HEK293 (cell line): ENCODE measurements around the gene AUH.

Source experiments
- CTCF ChIA-PET: fragments of 350-600 bp; formaldehyde crosslinking; extraction: SDS; loops from one replicate; lab custom pipeline; 2021; ENCODE audit warnings: antibody characterized with exemption; lab: Yijun Ruan, JAX
- POLR2A ChIA-PET: fragments of 300-600 bp; formaldehyde crosslinking; extraction: SDS; loops from one replicate; lab custom pipeline; 2020; ENCODE audit warnings: antibody characterized with exemption, inconsistent platforms; lab: Yijun Ruan, JAX
- H3K27ac ChIP-seq: fragments of 200-500 bp; sonication (Bioruptor generic); 2 replicates; pipeline ENCODE4 v1.5.1; 2014; ENCODE audit warnings: low read depth, low read length, control low read depth, inconsistent platforms; ENCODE audit errors: extremely low read depth
- H3K36me3 ChIP-seq, 2 experiments: fragments of 200-500 bp in 1 of 2; sonication (Bioruptor generic) in 1 of 2; 1 replicate in 1 of 2; 2 replicates in 1 of 2; pipeline ENCODE4 v1.5.1; 2014 to 2017; ENCODE audit warnings: inconsistent platforms in 2 of 2, low read length in 2 of 2; ENCODE audit not compliant: control insufficient read depth in 2 of 2, insufficient read depth in 1 of 2
- H3K4me1 ChIP-seq: fragments of 200-500 bp; sonication (Bioruptor generic); 2 replicates; pipeline ENCODE4 v1.5.1; 2014; ENCODE audit warnings: mild to moderate bottlenecking, low read length, inconsistent platforms; ENCODE audit not compliant: control insufficient read depth, insufficient read depth
- H3K4me3 ChIP-seq: 2 replicates; pipeline ENCODE4 v1.5.1; 2011; ENCODE audit warnings: low read depth, mild to moderate bottlenecking, control low read depth, low read length, moderate library complexity
- H3K9me3 ChIP-seq: fragments of 200-500 bp; sonication (Bioruptor generic); 2 replicates; pipeline ENCODE4 v1.5.1; 2014; ENCODE audit warnings: low read depth, low read length, inconsistent platforms; ENCODE audit not compliant: control insufficient read depth, insufficient read depth
- FEZF1 ChIP-seq: fragments of 450-650 bp; formaldehyde crosslinking; IDR thresholded peaks from 2 replicates; pipeline ENCODE4 v1.5.1; 2016; ENCODE audit warnings: missing biosample characterization, missing genetic modification characterization
- HOXD13 ChIP-seq: sonication (generic); formaldehyde crosslinking; IDR thresholded peaks from 2 replicates; pipeline ENCODE4 v1.8.0; 2022; ENCODE audit warnings: missing genetic modification reagents, borderline replicate concordance
- MEIS1 ChIP-seq: sonication (generic); formaldehyde crosslinking; IDR thresholded peaks from 2 replicates; pipeline ENCODE4 v1.8.1; 2022; ENCODE audit warnings: missing genetic modification reagents, mild to moderate bottlenecking, borderline replicate concordance
- ZBTB48 ChIP-seq: fragments of 450-650 bp; formaldehyde crosslinking; IDR thresholded peaks from 2 replicates; pipeline ENCODE4 v1.5.1; 2016; ENCODE audit warnings: missing biosample characterization, missing genetic modification characterization
- ZBTB8A ChIP-seq: fragments of 450-650 bp; formaldehyde crosslinking; IDR thresholded peaks from 2 replicates; pipeline ENCODE4 v1.5.1; 2016; ENCODE audit warnings: missing biosample characterization, missing genetic modification characterization
- ZNF184 ChIP-seq: fragments of 450-650 bp; IDR thresholded peaks from 2 replicates; pipeline ENCODE4 v1.5.1; 2018; ENCODE audit warnings: missing biosample characterization, mild to moderate bottlenecking, missing genetic modification characterization
- ZNF266 ChIP-seq: fragments of 450-650 bp; formaldehyde crosslinking; IDR thresholded peaks from 2 replicates; pipeline ENCODE4 v1.5.1; 2016; ENCODE audit warnings: missing biosample characterization, missing genetic modification characterization, low read depth
- ZNF311 ChIP-seq: fragments of 450-650 bp; formaldehyde crosslinking; IDR thresholded peaks from 2 replicates; pipeline ENCODE4 v1.5.1; 2017; ENCODE audit warnings: missing biosample characterization, missing genetic modification characterization, borderline replicate concordance
- ZNF404 ChIP-seq: fragments of 450-650 bp; formaldehyde crosslinking; IDR thresholded peaks from 2 replicates; pipeline ENCODE4 v1.5.1; 2017; ENCODE audit warnings: missing biosample characterization, missing genetic modification characterization
- ZNF426 ChIP-seq: fragments of 450-650 bp; formaldehyde crosslinking; IDR thresholded peaks from 2 replicates; pipeline ENCODE4 v1.5.1; 2017; ENCODE audit warnings: missing biosample characterization, missing genetic modification characterization, mild to moderate bottlenecking, inconsistent platforms, moderate library complexity
- ZNF473 ChIP-seq: fragments of 450-650 bp; formaldehyde crosslinking; IDR thresholded peaks from 2 replicates; pipeline ENCODE4 v1.5.1; 2017; ENCODE audit warnings: missing biosample characterization, missing genetic modification characterization
- ZNF510 ChIP-seq: fragments of 450-650 bp; formaldehyde crosslinking; IDR thresholded peaks from 2 replicates; pipeline ENCODE4 v1.5.1; 2018; ENCODE audit warnings: mild to moderate bottlenecking, missing genetic modification characterization, missing biosample characterization; ENCODE audit not compliant: insufficient replicate concordance
- ZNF670 ChIP-seq: fragments of 450-650 bp; formaldehyde crosslinking; IDR thresholded peaks from 2 replicates; pipeline ENCODE4 v1.5.1; 2016; ENCODE audit warnings: missing biosample characterization, missing genetic modification characterization, low read depth
- ZNF707 ChIP-seq: fragments of 450-650 bp; formaldehyde crosslinking; IDR thresholded peaks from 2 replicates; pipeline ENCODE4 v1.5.1; 2016; ENCODE audit warnings: missing biosample characterization, missing genetic modification characterization
- ZNF768 ChIP-seq: fragments of 450-650 bp; formaldehyde crosslinking; IDR thresholded peaks from 2 replicates; pipeline ENCODE4 v1.5.1; 2018; ENCODE audit warnings: missing biosample characterization, mild to moderate bottlenecking, missing genetic modification characterization
- TF ChIP-seq, protein P1 (sequence below): fragments of 450-650 bp; formaldehyde crosslinking; optimal IDR thresholded peaks from 2 replicates; pipeline ENCODE3; 2016; ENCODE audit warnings: missing biosample characterization, mild to moderate bottlenecking, missing genetic modification characterization
- TF ChIP-seq, protein P2 (sequence below): fragments of 450-650 bp; formaldehyde crosslinking; IDR thresholded peaks from 2 replicates; pipeline ENCODE4 v1.5.1; 2016; ENCODE audit warnings: missing biosample characterization, missing genetic modification characterization
- TF ChIP-seq, protein P3 (sequence below): fragments of 450-650 bp; formaldehyde crosslinking; IDR thresholded peaks from 2 replicates; pipeline ENCODE4 v1.5.1; 2016; ENCODE audit warnings: missing biosample characterization, missing genetic modification characterization
- TF ChIP-seq, protein P4 (sequence below): fragments of 450-650 bp; formaldehyde crosslinking; conservative IDR thresholded peaks from 2 replicates; pipeline ENCODE4 v1.5.1; 2016; ENCODE audit warnings: low read depth, missing biosample characterization, missing genetic modification characterization
- TF ChIP-seq, protein P5 (sequence below): fragments of 450-650 bp; formaldehyde crosslinking; IDR thresholded peaks from 2 replicates; pipeline ENCODE4 v1.5.1; 2016; ENCODE audit warnings: missing biosample characterization, missing genetic modification characterization
- TF ChIP-seq, protein P6 (sequence below): fragments of 450-650 bp; formaldehyde crosslinking; IDR thresholded peaks from 2 replicates; pipeline ENCODE4 v1.5.1; 2017; ENCODE audit warnings: missing biosample characterization, missing genetic modification characterization
- TF ChIP-seq, protein P7 (sequence below): fragments of 450-650 bp; formaldehyde crosslinking; IDR thresholded peaks from 2 replicates; pipeline ENCODE4 v1.5.1; 2016; ENCODE audit warnings: missing biosample characterization, missing genetic modification characterization

Gene AUH

DNA sequence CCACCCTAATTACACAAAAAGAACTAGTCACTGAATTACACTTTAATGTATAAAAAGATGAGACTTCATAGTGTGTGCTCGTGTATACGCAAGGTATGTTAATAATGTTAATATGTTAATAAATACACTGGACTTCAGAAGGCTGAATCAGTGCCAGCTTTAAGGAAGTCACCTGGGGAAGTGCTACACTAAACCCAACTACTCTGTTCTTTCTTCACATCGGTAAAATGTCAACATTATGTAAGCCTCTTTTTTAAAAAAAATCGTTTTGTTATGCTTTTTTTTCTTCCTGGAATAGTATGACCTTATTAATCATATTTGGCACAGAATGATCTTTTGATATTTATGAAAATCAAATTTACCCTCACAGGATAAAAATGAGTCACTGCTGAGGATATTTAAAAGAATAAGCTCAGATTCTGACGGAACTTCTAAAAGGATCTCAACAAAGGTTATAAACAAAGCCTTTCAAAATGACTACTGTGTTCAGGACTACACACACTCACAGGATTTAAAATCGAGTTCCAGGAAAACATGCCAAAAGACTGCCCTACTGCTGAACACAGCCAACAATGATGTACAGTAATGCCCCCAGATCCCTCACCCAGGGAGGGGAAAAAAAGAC lies 75.9 kb downstream of the AUH start:
- Histone ChIP-seq H3K9me3 (no peaks in the 10 kb centered on the region), H3K4me1 (no peaks in the 10 kb centered on the region), H3K4me3 (no peak overlapping the region), H3K27ac (no peak overlapping the region), H3K36me3 (peaks cover 0 to under 1% of the 10 kb centered on the region in 2 experiments; a peak in 1 of 3 replicates)
- ChIA-PET CTCF (interaction anchor here (0.7 to 1.0 kb wide), 2 partner anchors 36 to 370 kb away, joined by 3 read pairs; no protein-coding TSS in a partner anchor), POLR2A (no interaction called here)
- TF ChIP-seq, protein P1, sequence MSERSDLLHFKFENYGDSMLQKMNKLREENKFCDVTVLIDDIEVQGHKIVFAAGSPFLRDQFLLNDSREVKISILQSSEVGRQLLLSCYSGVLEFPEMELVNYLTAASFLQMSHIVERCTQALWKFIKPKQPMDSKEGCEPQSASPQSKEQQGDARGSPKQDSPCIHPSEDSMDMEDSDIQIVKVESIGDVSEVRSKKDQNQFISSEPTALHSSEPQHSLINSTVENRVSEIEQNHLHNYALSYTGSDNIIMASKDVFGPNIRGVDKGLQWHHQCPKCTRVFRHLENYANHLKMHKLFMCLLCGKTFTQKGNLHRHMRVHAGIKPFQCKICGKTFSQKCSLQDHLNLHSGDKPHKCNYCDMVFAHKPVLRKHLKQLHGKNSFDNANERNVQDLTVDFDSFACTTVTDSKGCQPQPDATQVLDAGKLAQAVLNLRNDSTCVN (tag by site-specific recombination) = no peak
- TF ChIP-seq ZNF670 (tag by site-specific recombination) (no peak), HOXD13 (no peak), ZNF768 (tag by site-specific recombination) (no peak), FEZF1 (tag by site-specific recombination) (no peak), ZNF184 (tag by site-specific recombination) (no peak)
- TF ChIP-seq, protein P2, sequence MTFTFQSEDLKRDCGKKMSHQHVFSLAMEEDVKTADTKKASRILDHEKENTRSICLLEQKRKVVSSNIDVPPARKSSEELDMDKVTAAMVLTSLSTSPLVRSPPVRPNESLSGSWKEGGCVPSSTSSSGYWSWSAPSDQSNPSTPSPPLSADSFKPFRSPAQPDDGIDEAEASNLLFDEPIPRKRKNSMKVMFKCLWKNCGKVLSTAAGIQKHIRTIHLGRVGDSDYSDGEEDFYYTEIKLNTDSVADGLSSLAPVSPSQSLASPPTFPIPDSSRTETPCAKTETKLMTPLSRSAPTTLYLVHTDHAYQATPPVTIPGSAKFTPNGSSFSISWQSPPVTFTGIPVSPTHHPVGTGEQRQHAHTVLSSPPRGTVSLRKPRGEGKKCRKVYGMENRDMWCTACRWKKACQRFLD = no peak
- TF ChIP-seq, protein P3, sequence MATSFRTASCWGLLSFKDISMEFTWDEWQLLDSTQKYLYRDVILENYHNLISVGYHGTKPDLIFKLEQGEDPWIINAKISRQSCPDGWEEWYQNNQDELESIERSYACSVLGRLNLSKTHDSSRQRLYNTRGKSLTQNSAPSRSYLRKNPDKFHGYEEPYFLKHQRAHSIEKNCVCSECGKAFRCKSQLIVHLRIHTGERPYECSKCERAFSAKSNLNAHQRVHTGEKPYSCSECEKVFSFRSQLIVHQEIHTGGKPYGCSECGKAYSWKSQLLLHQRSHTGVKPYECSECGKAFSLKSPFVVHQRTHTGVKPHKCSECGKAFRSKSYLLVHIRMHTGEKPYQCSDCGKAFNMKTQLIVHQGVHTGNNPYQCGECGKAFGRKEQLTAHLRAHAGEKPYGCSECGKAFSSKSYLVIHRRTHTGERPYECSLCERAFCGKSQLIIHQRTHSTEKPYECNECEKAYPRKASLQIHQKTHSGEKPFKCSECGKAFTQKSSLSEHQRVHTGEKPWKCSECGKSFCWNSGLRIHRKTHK (tag by site-specific recombination) = no peak
- TF ChIP-seq, protein P4, sequence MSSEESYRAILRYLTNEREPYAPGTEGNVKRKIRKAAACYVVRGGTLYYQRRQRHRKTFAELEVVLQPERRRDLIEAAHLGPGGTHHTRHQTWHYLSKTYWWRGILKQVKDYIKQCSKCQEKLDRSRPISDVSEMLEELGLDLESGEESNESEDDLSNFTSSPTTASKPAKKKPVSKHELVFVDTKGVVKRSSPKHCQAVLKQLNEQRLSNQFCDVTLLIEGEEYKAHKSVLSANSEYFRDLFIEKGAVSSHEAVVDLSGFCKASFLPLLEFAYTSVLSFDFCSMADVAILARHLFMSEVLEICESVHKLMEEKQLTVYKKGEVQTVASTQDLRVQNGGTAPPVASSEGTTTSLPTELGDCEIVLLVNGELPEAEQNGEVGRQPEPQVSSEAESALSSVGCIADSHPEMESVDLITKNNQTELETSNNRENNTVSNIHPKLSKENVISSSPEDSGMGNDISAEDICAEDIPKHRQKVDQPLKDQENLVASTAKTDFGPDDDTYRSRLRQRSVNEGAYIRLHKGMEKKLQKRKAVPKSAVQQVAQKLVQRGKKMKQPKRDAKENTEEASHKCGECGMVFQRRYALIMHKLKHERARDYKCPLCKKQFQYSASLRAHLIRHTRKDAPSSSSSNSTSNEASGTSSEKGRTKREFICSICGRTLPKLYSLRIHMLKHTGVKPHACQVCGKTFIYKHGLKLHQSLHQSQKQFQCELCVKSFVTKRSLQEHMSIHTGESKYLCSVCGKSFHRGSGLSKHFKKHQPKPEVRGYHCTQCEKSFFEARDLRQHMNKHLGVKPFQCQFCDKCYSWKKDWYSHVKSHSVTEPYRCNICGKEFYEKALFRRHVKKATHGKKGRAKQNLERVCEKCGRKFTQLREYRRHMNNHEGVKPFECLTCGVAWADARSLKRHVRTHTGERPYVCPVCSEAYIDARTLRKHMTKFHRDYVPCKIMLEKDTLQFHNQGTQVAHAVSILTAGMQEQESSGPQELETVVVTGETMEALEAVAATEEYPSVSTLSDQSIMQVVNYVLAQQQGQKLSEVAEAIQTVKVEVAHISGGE (tag by site-specific recombination) = no peak
- TF ChIP-seq, protein P5, sequence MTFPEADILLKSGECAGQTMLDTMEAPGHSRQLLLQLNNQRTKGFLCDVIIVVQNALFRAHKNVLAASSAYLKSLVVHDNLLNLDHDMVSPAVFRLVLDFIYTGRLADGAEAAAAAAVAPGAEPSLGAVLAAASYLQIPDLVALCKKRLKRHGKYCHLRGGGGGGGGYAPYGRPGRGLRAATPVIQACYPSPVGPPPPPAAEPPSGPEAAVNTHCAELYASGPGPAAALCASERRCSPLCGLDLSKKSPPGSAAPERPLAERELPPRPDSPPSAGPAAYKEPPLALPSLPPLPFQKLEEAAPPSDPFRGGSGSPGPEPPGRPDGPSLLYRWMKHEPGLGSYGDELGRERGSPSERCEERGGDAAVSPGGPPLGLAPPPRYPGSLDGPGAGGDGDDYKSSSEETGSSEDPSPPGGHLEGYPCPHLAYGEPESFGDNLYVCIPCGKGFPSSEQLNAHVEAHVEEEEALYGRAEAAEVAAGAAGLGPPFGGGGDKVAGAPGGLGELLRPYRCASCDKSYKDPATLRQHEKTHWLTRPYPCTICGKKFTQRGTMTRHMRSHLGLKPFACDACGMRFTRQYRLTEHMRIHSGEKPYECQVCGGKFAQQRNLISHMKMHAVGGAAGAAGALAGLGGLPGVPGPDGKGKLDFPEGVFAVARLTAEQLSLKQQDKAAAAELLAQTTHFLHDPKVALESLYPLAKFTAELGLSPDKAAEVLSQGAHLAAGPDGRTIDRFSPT (tag by site-specific recombination) = no peak

DNA sequence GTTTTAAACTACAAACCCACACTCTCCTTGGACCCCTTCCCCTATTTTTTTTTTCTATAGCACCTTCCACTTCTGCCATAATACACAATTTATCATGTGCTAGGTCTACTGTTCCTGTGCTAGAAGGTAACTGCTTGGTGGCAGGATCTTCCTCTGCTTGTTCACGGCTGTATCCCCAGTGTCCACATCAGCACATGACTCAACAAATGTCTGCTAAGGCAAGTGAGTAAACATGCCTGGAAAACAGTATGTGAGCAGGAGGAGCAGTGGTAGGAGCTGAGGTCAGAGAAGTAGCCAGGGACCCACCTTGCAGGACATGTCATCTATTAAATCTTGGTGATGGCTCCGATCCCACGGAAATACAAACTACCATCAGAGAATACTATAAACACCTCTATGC lies 79.4 kb downstream of the AUH start:
- CTCF ChIA-PET = no interaction called here
- Histone ChIP-seq H3K9me3 (no peaks in the 10 kb centered on the region), H3K36me3 (no peaks in the 10 kb centered on the region), H3K4me1 (no peaks in the 10 kb centered on the region), H3K27ac (no peak overlapping the region), H3K4me3 (no peak overlapping the region)
- POLR2A ChIA-PET = no interaction called here
- TF ChIP-seq ZNF311 (no peak), ZNF404 (tag by site-specific recombination) (no peak), ZBTB8A (no peak), ZNF426 (no peak), MEIS1 (CRISPR knock-in tag) (no peak), ZNF707 (no peak), ZNF266 (tag by site-specific recombination) (no peak), ZNF473 (tag by site-specific recombination) (no peak), ZNF510 (tag by site-specific recombination) (no peak), ZBTB48 (tag by site-specific recombination) (no peak)
- TF ChIP-seq, protein P6, sequence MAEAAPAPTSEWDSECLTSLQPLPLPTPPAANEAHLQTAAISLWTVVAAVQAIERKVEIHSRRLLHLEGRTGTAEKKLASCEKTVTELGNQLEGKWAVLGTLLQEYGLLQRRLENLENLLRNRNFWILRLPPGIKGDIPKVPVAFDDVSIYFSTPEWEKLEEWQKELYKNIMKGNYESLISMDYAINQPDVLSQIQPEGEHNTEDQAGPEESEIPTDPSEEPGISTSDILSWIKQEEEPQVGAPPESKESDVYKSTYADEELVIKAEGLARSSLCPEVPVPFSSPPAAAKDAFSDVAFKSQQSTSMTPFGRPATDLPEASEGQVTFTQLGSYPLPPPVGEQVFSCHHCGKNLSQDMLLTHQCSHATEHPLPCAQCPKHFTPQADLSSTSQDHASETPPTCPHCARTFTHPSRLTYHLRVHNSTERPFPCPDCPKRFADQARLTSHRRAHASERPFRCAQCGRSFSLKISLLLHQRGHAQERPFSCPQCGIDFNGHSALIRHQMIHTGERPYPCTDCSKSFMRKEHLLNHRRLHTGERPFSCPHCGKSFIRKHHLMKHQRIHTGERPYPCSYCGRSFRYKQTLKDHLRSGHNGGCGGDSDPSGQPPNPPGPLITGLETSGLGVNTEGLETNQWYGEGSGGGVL = no peak
- TF ChIP-seq, protein P7, sequence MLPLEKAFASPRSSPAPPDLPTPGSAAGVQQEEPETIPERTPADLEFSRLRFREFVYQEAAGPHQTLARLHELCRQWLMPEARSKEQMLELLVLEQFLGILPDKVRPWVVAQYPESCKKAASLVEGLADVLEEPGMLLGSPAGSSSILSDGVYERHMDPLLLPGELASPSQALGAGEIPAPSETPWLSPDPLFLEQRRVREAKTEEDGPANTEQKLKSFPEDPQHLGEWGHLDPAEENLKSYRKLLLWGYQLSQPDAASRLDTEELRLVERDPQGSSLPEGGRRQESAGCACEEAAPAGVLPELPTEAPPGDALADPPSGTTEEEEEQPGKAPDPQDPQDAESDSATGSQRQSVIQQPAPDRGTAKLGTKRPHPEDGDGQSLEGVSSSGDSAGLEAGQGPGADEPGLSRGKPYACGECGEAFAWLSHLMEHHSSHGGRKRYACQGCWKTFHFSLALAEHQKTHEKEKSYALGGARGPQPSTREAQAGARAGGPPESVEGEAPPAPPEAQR = no peak
